Pulmonary artery endothelial cell (primary cell): ENCODE data around the gene BHLHE40. TPM values are rescaled to one million over a fixed set of nuclear protein-coding genes. Genes with fewer than 3 reads are reported as not detected.

ENCODE experiments used
- DNase-seq: peaks from one replicate; pipeline ENCODE4 v3.0.0-alpha.2; 2011; ENCODE audit warnings: low read depth, low spot score
- total RNA-seq: library from RNA; depleted of rRNA; stranded (reverse); fragments of >200 nt; gene quantifications from 2 replicates; pipeline ENCODE4 v1.2.3, GENCODE V29; 2014

BHLHE40 gene
- total RNA-seq, 1 donor from 2014 or later: 12.0 TPM

DNA sequence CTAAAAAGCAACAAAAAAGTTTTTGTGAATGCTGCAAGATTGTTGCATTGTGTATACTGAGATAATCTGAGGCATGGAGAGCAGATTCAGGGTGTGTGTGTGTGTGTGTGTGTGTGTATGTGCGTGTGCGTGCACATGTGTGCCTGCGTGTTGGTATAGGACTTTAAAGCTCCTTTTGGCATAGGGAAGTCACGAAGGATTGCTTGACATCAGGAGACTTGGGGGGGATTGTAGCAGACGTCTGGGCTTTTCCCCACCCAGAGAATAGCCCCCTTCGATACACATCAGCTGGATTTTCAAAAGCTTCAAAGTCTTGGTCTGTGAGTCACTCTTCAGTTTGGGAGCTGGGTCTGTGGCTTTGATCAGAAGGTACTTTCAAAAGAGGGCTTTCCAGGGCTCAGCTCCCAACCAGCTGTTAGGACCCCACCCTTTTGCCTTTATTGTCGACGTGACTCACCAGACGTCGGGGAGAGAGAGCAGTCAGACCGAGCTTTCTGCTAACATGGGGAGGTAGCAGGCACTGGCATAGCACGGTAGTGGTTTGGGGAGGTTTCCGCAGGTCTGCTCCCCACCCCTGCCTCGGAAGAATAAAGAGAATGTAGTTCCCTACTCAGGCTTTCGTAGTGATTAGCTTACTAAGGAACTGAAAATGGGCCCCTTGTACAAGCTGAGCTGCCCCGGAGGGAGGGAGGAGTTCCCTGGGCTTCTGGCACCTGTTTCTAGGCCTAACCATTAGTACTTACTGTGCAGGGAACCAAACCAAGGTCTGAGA is 4.7 kb downstream of the BHLHE40 start:
- DNase-seq: no peak

DNA sequence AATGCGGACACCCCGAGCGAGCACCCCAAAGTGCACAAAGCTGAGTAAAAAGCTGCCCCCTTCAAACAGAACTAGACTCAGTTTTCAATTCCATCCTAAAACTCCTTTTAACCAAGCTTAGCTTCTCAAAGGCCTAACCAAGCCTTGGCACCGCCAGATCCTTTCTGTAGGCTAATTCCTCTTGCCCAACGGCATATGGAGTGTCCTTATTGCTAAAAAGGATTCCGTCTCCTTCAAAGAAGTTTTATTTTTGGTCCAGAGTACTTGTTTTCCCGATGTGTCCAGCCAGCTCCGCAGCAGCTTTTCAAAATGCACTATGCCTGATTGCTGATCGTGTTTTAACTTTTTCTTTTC is 5.3 kb downstream of the BHLHE40 start:
- DNase-seq: no peak

DNA sequence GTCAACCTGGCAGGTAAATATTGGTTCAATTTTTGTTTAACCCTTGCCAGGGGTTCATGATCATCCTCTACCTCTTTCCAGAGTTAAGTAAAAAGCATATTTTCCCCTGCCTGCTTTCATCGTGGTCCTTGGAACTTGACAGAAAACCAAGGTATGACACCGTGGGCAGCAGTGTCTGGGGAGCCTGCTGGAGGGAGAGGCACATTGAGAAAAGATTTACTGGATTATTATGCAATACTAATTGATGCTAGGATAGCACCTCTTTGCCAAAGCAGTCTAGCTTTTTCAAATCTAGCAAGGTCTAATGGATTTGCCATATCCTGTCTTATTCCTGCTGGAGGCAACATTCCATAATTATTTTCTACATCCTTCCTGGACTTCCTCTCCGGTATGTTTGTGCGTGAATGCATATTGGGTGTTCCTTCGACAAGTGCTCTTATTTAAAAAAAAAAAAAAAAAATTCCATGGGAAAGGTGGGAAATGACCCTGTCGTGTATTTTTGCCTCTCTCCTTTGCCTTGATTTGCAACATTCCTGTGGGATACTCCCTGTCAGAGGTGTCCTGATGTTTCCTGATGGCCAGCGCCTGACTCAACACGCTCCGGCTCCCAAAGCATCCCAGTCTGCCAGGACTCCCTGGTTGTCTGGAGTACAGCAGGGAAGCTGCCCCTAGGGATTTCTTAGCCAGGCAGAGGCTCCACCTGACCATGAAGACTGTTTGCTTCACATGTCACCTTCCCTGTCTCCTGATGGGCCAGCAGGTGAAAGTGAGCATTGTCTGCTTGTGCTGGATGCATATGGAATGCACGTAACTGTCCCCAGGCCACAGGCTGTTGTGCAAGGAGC is 6.3 kb downstream of the BHLHE40 start:
- peak; percentile 80 for DNase-seq

DNA sequence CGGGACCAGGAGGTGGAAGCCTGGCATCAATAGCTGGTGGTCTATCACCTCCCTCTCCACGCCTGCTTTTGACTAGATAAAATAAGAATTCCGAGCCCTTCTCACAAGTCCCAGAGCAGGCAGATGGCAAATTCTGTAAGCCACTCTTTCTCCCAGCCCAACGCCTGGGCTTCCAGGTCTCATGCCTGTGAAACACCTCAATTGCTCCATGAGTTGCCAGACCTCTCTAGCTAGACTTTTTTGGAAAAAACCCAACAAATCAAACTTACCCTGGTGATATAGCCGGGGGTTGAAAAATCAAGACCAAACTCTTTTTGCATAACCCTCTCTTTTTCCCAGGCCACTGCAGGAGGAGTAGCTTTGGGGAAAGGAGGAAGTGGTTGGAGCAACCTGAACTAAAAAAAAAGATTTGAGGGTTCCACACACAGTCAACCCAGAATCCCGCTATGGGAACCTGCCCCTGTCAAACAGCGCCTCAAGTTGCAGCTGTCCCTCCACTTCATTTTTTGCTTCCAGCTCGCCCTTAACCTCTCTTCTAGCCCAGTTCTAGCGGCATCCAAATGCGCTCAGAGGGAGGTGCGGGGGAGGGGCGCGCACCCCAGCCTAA is 7.0 kb downstream of the BHLHE40 start:
- DNase-seq: no peak

DNA sequence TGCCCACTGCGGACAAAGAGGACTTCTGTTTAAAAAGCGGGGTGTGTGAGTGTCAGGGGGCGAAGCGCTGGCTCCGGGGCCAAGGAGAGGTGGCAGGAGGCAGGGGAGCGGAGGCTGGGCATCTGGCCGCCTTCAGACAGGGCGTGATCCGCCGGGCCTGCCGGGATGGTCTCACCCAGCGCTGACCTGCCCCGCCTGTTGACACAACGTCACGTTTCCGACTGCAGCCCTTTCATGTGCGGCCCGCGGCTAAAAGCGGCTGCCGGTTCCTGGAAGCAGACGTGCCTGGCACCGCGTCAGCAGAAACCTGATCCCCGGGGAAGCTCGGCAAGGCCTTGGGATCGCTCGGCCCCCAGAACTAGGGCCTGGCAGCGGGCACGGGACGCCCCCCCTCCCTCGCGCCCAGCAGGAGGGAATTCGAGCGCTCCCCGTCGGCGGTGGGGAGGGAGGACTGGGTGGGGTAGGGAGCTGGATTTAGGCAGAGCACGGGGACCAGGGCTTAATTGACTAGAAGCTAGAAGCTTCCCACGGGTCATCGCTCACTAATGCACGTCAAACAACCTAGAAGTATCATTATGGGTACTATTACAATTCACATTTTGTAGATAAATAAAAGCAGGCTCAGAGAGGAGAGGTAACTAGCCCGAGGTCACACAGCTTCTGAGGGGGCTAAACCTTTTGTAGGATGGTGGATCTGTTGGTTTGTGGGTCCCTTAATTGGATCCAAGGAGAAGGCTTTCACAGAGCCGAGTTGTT is 7.7 kb downstream of the BHLHE40 start:
- peak; percentile 93 for DNase-seq

DNA sequence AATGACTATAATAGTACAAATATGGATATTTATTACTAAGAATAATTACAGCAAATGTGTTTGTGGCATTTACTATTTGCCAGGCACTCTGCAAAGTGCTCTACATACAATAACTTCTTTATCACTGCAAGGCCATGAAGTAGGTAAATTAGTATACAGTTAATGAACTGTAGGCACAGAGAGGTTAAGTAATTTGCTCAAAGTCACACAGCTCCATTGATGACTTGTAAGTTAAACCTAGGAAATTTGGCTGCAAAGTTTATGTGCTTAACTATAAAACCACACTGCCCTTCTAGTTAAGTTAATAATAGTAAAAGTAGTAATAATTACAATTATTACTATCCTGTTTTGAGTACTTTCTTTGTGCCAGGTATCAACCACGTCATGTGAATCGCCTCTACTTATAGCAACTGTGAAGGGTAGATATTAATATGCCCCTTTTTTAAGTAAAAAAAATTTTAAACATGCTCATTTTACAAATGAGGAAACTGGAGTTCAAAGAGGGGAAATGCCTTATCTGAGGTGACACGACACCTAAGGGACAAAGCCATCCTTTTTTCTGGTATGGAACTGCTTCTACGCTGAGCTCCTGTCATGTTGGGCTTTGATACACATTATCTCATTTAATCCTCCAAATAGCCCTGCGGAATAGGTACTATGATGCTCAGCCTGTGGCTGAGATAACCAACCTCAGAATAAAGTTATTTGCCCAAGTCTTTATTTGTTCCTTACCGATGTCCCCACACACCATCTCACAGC is 8.5 kb downstream of the BHLHE40 start:
- DNase-seq: no peak

DNA sequence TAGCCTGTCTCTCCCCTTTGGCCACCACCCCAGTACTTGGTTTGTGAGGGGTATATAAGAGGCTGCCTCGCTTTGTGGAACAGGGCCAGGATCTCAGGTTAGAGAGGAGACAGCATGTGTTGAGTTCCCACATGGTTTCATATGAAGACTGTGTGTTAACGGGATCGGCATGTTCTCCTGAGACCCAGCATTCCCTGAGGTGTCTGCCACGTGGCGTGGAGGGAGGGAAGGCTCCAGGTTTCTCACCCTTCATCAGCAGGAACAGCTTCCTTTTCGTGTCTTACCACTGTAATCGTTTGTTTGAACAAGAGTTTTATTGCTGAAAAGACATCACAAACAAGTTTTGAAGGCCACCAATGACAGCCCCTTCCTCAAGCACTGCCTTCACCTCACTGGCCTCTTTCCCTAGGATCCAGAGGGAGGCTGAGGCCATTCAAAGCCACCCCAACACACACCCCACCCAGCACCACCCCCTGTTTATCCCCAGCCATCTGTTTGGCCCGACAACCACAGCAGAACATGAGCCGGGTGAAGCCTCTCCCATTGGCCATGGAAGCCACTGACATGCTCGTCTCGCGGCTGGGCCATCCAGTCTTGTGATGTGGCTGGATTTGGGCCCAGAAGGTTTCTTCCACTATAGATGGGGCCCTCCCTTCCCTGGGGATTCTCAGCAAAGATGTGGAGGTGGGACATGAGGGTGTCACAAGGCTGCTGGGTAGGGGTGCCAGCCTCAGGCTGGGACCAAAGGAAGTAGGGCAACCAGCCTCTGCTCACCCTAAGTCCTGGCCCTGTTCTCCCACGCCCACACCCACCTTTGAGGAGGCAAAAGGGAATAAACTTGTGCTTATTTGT is 10.0 kb downstream of the BHLHE40 start:
- no peak for DNase-seq

DNA sequence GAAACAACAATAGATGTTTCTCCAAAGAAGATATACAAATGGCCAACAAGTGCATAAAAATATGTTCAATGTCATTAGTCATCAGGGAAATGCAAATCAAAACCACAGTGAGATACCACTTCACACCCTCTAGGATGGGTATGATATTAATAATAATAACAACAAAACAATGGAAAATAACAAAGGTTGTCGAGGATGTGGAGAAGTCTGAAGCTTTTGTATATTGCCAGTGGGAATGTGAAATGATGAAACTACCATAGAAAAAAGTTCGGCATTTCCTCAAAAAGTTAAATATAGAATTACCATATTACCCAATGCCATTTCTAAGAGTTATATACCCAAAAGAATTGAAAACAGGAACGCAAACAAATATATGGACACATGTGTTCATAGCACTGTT is 10.8 kb downstream of the BHLHE40 start:
- DNase-seq: no peak

DNA sequence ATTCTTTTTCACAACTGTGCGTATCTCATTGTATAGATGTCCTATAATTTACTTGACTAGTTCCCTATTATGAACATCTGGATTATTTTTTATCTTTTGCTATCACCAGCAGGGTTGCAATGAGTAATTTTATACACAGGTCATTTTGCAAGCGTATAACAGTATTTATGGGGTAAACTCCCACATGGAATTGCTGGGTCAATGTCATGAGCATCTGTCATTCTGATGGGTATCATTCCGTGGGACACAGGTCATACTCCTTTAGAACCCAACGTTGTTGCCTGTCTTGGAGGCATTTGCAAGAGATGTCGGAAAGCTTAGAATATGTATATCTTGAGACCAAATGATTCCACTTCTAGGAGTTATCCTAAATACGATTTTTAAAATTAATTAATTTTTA is 12.9 kb downstream of the BHLHE40 start:
- DNase-seq: no peak

DNA sequence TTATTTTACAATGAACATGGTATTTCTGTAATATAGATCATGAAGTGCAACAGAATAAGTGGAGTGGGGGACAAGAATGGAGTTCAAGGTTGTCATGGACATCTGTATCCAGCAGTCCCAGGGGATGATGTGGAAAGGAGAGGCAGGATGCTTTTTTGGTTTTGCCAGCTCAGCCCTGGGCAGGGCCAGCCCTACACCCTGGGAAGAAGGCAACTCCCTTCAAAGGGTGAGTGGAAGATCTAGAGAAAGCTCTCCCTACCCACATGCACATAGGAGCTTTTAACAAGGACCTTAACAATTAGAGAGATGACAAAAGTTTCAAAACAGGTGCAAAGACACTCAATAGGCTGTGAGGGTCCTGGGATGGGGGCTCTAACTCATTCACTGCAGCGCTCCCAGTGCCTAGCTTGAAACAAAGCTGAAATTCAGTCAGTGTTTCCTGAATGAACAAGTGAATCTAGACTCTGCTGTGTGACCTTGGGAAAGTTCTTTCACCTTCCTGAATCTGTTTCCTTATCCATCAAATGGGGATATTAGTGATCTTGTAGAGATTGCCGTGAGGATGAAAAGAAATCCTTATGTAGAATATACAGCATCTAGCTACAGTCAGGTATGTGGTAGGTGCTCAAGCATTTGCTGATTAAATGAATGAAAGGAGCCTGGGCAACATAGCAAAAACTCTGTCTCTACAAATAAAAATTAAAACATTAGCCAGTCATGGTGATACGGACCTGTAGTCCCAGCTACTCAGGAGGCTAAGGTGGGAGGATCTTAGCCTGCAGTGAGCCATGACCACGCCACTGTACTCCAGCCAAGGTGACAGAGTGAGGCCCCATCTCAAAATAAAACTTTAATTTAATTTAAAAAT is 14.3 kb downstream of the BHLHE40 start:
- DNase-seq: no peak

DNA sequence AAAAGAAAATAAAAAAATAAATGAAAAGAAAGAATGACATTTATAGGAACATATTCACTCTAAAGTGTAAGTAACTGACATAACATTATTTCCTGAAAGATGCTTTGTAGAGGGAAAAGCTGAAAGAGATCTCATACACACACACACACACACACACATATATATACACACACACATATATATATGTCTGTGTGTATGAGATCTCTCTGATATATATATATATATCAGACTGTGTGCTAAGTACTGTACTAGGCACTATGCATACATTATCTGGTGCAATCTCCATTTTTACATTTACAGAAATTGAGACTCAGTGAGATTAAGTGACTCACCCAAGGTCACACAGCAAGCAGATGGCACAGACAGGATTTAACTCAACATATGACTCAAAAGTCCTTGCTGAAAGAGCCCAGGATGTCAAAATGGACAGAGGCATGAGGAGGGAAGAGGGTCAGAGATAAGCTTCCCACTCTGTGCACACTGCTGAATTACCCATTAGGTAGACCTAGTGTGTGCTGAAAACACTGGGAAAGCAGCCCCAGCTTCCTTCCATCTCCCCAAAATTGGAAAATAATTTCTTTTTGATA is 15.0 kb downstream of the BHLHE40 start:
- no peak for DNase-seq

DNA sequence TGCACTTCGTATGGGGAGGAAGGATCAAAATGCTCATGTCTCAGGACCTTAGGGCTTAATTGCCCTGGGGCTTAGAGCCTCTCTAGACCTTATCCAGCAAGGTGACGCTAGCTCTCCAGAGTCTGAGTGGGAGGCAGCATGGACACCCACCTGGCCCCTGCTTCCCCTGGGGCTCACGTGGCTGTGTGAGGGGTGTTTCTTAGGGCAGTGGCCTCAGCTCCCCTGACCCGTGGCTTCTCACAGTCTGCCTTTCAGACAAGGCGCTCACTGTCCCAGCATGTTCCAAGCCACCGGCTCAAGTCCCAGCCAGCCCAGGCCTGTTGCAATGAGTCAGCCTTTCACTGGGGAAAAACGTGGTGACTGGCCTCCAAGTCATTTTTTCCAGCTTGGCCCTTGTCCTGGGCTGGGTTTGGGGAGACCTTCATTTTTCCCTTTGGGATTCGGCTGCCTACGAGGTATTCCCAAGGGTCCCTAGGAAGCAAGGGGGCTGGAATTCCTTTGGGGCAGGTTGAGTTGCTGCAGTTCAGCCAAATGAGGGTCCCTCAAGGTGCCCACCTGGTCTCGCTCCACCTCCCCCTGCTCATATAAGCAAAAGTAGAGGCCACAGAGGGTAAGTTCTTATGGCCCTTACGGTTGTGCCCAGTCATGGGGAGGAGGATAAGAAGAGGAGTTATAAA is 15.7 kb downstream of the BHLHE40 start:
- DNase-seq: no peak

DNA sequence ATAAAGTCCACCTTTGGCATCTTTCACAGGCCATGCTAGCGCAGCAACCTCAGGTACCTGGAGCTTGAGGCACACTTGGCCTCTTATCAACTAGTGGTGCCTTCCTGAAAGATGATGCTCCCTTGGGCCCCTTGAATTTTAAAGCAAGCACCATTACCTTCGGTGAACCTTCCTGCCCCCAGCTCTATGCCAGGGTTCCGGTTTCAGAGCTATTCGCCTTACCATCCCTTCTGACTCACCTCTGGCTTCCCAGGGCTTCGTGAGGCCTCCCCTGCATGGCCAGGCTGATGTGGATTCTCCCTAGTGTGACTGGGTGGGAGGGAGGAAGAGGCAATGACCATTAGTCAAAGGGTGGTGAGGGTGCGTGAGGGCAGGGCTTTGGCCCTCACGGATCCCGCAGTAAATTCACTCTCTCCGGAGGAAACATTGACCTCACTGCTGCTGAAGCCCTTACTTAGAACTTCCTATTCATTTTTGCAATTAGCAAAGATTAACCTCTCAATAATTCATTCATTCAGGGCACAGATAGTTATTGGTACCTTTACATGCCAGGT is 16.3 kb downstream of the BHLHE40 start:
- DNase-seq: no peak

DNA sequence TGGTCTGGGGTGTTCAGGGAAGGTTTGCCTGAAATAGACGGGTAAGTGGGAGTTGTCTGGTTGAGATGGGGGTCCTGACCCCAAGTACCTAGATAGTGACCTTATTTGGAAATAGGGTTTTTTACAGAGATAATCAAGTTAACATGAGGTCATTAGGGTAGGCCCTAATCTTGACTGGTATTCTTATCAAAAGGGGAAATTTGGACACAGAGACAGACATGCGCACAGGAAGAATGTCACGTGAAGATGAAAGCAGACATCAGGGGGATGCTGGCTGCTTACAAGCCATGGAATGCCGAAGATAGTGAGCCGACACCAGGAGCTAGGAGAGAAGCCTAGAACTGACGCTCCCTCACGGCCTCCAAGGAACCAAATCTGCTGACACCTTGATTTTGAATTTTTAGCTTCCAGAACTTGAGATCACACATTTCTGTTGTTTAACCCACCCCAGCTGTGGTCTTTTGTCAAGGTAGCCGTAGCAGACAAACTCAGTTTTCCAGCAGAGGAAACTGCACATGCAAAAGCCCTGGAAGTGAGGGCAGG is 17.1 kb downstream of the BHLHE40 start:
- DNase-seq: no peak

DNA sequence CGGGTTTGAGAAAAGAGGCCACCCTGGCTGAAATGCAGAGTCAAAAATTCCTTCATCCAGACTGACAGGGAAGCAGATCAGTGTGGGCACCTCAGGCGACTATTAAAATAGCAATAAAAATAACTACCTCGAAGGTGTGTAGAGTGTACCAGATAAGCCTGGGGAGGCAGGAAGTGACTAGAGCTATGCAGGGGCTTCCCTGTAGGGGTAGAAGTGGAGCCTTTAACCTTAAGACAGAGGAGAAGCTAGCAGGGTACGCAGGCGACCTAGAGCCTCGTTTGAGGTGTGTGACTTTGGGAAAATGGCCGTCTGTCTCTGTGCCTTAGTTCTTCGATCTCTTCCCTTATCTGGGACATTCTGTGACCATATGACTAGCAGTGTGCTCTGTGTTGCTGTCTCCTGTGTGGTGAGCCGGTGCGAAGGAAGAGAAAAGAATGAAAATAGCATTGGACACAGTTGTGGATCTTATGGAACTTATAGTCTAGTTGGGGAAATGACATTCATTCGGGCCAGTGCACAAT is 17.6 kb downstream of the BHLHE40 start:
- DNase-seq: no peak

DNA sequence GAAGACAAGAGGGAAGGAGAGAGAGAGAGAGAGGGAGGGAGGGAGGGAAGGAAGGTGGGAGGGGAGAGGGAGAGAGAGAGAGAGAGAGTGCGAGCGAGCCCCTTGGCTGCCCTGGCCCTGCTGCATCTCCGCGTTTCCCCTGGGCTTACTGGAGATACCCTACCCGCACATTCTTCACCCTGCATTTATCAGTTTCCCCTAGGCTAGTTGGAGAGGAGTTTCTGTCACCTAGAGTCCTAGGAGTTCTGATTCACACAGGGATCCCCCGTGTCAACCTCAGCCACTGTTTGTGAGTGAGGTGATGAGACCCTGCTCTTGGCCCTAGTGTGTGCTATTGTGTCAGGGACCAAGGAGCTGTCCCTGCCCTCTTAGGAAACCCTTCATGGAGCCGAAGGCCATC is 18.7 kb downstream of the BHLHE40 start:
- no peak for DNase-seq

DNA sequence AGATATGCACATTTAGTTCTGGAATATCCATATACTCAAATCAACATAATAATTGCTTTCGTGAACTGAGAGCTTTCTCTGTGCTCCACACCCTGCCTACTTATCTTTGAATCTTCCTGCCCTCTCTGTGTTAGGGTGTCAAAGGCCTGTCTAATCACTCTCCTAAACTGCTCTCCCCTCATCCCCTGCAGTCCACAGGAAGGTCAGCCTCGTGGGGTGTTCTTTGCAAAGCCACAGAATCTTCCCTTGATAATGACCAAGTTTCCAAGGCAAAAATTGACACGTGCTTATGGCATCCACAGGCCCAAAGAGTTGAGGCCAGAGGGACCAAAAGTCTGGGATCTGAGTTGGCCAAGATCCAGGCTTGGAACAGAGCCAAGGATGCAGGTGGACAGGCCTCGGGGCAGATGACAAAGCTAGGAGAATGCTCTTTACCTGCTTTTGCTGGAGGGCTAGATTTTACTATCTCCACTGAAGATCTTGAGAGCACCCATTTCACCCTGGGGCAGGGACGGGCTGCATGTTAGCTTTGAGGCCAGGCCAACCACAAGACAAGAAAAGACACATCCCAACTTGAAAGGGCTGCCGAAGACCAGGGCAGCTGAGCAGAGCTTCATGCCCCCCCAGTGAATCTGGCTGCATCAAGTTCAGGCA is 20.4 kb downstream of the BHLHE40 start:
- no peak for DNase-seq
